OCI-LY1 (cell line): ENCODE measurements around the gene MCAT.

Source experiments
- CTCF ChIP-seq: fragments of 200-600 bp; sonication (generic), shearing (Covaris generic); IDR thresholded peaks from 2 replicates; pipeline ENCODE4 v1.5.1; 2017; ENCODE audit warnings: mild to moderate bottlenecking, antibody characterized with exemption, low read length, moderate library complexity, mixed read lengths
- EZH2 ChIP-seq: fragments of 200-600 bp; sonication (generic), shearing (Covaris generic); IDR thresholded peaks from 2 replicates; pipeline ENCODE4 v1.8.0; 2017; ENCODE audit warnings: borderline replicate concordance, mixed run types, mild to moderate bottlenecking, antibody characterized with exemption, low read length, moderate library complexity, mixed read lengths

- TF ChIP-seq EZH2 (no peak), CTCF (no peak)
Measured at GRCh38 chr22:43131773-43132501, 11.3 kb downstream of the MCAT start.
